Cortex of kidney (tissue), 1 donor: Measurements from ENCODE around the gene PAPOLB.
"Not testable (repeated sequence)": the region's sequence is repeated elsewhere in the genome, so short reads cannot be mapped to it uniquely, and the experiment has no call there.

Experiments used
- DNase-seq: peaks from one replicate; lab custom pipeline; 2025; lab: John Stamatoyannopoulos, UW

The PAPOLB gene

DNA sequence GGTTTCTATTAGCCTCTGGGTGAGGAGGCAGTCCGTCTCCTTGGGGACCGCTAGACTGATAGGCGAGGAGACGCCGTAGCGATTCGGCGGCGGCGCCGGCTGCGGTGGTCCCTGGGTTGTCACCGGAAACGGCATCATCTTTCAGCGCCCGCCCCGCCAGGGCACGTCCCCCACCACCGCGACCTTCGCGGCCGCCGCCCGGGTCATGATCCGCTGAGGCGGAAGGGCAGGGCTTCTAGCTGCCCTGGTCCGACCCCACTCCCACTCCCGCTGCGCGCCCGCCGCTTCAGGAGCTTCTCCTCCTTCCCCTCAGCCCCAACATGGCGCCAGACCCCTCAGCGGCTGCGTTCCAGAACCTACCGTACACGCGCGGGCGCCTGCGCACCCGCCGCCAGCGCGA, at the start of gene PAPOLB:
PAPOLB (minus strand) TSS at position 358 of the 400 bp plus-strand sequence; CDS start at position 138, 220 bp downstream.
- DNase-seq = no peak

DNA sequence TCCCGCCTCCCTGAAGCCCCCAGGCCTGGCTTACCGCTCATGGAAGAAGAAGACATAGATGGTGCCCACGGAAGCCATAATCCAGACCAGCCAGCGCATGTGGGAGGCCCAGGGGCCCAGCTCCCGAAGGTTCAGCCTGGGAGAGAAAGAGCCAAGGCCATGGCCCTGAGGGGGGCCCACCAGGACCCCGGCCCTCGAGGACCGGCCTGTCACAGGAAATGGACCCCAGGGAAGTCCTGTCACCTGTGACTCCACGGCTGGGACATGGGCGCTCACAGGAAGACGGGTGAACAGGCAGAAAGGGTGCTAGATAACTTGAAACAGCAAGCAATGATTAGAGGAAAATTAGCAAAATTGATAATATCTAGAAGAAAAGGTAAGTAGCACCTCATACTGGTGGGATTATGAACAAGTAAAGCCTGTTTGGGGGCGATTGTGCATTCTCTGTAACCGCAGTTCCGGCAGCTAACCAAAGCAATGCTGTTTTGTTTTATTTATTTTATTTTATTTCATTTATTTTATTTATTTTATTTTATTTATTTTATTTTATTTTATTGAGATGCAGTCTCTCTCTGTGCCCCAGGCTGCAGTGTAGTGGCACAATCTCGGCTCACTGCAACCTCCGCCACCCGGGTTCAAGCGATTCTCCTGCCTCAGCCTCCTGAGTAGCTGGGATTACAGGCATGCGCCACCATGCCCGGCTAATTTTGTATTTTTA, 49.4 kb upstream of the PAPOLB start:
- DNase-seq = no peak

DNA sequence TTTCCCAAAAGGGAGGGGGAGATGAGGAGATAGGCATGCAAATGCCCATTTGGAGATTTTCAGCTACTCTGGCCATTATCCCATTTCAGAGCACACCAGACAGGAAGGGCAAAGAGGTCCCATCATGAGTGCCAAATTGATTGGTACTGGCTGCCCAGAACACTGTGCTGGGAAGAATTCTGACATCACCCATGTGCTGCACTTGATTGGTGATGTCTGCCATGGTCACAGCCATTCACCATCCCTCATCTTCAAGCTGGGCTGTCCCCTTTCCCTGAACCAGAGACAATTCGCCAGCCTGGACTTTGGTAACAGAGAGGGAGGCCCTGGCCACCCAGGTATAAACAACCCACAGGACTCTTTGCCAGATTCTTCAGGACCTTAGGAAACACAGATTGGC, 44.9 kb upstream of the PAPOLB start:
- DNase-seq = no peak

DNA sequence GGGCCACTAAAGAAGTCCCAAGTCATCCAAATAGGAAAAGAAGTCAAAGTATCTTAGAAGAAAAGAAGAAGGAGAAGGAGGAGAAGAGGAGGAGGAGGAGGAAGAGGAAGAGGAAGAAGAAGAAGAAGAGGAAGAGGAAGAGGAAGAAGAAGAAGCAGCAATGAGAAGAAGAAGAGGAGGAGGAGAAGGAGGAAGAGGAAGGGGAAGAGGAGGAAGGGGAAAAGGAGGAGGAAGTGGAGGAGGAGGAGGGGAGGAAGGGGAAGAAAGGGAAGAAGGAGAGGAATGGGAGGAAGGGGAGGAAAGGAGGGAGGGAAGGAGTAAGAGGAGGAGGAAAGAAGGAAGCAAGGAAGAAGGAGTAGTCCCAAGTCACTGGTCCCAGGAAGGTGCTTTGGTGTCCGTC, 43.3 kb upstream of the PAPOLB start:
- DNase-seq = no peak

DNA sequence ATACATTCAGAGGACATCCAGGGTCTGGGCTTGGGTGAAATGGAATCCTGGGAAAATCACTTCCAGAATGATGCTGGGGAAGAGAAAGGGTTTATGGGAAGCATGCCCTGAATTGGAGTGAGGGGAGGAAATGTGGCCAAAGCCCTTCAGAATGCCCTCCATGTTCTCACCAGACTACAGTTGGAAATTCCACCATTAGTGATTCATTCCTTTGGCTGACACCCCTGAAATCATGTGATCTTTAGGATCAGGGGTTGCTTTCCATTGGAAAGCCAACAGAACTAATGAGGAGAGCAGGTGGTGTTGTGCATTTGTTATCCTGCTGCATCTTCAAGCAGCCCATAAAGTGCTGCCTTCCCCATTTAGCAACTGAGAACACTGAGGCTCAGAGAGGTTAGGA, 42.5 kb upstream of the PAPOLB start:
- DNase-seq = no peak

DNA sequence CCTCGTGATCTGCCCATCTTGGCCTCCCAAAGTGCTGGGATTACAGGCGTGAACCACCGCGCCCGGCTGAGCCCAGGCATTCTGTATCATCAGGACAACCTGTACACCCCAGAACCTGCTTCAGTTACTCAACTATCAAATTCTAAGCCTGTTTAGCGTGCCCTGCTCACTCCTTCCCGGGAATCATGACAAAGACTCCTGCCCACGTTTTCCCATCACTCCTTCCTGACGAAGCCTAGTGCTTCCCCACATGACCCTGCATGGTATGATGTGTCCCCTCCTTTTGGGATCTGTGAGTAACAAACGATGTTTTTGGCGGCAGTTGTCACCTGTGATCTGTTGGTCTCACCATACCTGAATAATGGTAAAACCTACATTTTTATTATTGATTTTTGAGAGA, 33.9 kb upstream of the PAPOLB start:
- DNase-seq = no peak

DNA sequence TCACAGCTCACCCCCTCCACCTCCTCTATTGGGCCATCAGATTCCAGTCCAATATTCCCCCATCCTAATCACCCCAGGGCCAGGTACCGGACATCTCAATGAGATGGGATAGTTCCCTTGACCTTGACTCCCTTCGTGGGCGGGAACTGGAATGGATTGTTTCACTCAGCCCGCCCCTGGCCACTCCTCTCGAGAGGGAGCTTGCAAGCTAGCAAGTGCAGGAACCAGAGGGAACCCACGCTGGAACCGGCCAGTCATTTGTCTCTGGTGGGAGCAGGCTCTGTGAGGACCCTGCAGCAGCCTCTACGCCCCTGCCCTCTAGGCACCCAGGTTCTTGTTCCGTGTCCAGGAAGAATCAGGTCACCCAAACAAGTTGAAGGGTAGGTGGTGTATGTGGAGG, 32.7 kb upstream of the PAPOLB start:
- DNase-seq = no peak

DNA sequence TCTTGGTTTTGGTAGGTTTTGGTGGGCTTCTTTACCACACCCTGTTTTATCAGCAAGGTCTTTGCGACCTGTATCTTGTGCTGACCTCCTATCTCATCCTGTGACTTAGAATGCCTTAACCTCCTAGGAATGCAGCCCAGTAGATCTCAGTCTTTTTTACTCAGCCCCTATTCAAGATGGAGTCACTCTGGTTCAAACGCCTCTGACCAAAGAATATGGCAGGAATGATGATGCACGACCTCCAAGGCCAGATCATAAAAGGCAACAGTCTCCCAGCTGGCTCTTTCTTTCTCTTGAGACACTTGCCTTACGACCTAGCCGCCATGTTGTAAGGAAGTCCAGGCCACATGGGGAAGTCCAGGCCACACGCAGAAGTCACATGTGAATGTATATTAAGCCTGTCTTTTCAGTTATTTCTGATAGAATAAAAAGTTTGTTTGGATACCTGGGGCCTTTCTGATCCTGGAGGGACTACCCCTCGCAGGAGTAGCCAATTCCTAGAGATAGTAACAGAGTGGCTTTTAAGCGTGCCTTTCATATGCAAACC, 32.2 kb upstream of the PAPOLB start:
- DNase-seq = no peak

DNA sequence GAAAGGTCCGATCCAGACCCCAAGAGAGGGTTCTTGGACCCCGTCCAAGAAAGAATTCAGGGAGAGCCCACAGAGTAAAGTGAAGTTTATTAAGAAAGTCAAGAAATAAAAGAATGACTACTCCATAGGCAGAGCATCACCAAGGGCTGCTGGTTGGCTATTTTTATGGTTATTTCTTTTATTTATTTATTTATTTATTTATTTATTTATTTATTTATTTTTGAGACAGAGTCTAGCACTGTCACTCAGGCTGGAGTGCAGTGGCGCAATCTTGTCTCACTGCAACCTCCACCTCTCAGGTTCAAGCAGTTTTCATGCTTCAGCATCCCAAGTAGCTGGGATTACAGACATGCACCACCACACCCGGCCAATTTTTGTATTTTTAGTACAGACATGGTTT, 31.4 kb upstream of the PAPOLB start:
- not testable (repeated sequence) for DNase-seq

DNA sequence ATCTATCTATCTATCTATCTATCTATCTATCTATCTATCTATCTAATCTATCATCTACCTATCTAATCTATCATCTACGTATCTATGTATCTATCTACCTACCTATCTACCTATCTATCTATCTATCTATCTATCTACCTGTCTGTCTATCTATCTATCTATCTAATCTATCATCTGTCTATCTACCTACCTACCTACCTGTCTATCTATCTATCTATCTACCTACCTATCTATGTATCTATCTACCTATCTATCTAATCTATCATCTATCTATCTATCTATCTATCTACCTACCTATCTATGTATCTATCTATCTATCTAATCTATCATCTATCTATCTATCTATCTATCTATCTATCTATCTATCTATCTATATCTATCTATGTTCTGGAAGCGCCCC, 29.7 kb upstream of the PAPOLB start:
- DNase-seq = not testable (repeated sequence)

DNA sequence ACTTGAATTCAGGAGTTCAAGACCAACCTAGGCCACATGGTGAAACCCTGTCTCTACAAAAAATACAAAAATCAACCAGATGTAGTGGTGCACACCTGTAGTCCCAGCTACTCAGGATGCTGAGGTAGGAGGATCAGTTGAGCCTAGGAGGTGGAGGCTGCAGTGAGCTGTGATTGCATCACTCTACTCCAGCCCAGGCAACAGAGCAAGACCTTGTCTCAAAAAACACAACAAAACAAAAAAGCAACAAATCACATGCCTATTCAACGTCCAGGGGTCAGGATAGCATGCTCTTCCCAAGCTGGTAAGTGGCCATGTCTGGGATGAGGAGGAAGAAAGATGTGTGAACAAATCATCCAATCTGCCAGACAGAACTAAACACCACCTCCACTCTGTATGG, 27.9 kb upstream of the PAPOLB start:
- DNase-seq = no peak

DNA sequence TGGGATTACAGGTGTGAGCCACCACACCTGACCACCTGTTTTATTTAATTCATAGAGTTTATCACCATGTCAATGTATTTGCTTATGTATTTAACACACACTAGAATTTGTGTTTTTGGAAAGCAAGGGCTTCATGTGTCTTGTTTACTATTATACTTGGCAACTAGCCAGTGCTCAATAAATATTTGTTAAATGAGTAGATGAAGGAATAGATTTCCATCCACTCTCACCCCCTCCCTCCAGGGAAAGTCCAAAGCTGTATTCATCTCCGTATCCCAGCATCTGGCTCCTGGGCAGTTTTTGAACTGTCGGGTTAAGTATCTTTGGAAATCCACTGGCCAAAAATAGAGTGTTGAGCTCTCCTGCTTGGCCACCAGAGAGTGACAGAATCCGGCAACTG, 26.3 kb upstream of the PAPOLB start:
- no peak for DNase-seq

DNA sequence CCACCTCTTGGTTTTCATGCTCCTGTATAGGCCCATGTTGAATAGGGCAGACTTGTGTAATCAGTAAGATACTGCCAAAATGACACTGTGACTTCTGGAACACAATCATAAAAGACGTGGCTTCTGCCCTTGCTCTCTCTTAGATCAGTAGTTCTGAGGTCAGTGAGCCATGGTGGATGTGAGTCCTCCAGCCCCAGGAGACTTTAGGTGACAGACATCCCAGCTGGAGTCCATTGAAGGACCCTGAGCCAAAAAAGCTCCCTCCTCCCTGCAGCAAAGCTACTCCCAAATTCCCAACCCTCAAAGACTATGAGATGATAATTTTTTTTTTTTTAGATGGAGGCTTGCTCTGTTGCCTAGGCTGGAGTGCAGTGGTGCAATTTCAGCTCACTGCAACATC, 24.8 kb upstream of the PAPOLB start:
- no peak for DNase-seq

DNA sequence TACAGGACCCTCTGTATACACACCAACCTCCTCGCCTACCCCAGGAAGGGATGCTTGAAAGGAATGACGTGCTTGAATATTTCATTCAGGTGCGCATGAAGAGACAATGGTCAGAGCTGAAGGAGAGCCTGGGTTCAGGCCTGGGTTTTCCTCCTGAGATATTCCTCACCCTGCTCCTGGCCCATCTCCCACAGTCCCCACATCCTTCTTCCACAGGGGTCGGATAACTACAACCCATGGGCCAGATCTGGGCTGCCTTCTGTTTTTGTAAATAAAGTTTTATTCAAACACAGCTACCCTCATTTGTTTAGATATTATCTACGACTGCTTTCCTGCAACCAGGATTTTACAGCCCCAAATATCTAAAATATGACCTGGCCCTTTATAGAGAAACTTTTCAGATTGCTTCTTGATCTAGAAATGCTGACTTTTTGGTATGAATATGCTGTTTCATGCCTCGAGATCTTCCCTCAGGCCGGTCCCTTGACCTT, 23.5 kb upstream of the PAPOLB start:
- DNase-seq = no peak

DNA sequence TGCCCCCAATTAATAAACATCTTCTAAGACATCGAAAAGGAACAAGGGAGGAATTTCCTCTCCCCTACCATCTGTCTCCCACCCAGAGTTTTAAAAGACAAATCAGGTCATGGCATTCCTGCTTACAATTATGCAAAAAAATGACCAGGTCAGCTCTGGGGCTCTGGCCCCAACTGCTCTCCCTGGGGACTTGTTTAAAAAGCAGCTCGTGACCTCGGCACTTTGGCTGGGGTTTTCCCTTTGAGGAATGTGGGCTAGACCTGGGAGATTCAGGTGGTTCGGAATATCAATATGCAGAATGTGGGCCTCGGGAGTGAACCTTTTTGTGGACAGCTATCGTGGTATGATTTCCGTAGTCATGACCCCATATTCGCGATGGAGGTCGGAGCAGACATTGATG, 22.3 kb upstream of the PAPOLB start:
- DNase-seq = no peak

DNA sequence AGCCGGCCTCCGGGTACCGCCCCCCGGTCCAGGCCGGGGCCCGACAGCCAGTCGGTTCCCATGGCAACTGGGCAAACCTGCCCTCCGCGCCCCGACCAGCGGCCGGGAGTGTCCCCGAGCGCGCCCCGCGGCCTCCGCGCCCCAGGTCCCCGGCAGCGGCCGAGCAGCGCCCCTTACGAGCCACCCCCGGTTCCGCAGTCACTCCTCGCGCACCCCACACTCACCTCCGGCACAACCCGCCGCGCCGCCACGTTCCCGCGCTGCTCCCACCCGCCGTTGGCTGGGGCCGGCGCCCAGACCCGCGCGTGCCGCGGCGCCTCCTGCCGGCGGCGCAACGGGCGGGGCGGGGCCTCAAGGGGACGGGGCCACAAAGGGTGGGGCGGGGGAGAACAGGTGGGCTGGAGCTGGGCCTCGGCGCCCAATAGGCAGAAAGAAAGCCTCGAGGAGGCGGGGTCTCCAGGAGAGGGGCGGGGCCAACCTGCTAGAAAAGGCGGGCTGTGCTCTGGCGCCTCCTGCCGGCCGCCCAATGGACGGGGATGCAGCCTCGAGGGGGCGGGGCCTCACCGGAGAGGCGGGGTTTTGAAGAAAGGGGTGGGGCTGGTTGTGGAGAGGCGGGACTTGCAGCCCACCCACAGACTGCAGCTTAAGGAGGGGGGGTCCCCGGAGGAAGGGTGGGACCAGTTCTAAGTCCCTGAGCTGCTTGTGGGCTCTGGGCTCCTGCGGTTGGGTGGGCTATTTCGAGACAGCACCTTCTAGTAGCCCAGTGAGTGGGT, 21.7 kb upstream of the PAPOLB start, which contains the start of gene RADIL:
RADIL (minus strand) TSS at position 345 of the 773 bp plus-strand sequence. CDS start 5,577 bp downstream, outside the sequence.
- DNase-seq = no peak

DNA sequence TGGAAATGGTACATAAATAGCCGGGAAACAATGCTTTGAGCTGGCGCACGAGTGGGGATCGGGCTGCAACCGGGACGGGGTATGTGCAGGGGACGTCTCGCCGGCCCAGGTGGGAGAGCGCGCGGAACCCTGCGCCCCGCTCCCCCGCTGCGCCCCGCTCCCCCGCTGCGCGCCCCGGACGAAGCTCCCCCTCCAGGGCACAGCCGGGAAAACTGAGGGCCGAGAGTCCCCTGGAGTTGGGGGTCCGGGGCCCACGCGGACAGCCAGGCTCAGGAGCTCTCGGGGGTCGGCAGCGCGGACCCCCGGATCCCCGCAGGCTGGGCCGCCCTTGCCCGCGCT, 21.2 kb upstream of the PAPOLB start:
- no peak for DNase-seq

DNA sequence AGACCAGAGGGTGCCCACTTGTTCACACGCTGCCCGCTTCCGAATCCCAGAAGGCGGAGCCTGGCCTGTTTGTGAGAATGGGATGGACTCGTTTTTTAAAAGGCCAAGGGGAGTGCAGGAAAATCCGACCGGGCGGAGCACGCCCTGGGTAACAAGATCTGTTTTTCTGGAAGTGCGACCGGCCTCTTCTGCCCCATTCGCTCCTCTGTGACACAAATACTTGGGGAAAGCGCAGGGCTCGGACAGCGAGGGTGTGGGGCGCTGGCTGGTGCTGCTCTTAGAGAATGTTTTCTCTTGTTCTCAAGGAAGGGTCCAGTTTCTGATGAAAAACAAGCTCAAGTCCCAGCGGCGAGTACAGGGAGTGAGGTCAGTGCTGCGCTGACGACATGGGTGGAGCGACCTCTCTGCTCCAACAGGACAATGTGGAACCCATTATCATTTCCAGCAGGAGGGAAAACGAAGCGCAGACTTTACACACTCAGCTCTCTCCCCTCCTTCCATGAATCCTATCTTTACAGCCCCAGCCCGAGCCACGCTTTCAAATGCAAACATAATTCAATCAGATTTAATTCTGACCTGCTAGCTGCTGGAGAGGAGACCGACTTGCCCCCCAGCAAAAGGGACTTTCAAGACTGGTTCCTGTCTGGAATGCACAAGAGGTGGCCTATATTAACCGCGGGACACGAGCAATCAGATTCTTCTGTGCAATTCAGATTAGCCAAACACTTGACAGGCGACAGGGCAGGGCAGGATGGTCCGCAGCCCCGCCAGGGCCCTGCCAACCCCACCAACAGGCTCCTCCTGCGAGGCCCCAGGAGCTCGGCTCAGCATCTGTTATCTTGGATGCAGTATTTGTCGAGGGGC, 20.6 kb upstream of the PAPOLB start:
- DNase-seq = no peak

DNA sequence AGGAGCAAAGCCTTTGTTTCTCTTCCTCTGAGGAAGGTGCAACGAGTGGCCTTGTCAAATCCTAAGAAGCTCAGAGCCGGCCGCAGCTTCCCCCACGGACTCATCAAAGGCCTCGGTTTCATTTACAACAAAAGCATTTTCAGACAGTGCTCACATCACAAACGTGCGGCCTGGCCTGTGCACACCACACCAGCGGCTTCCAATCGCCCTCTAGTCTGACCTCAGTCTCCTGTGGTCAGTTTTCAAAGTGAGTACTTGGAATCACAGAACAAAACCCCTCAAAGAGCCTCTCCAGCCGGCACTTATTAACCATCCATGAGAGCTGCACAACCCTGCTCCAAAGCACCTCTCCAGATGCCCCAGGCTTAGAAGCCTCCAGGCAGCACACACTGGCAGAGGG, 18.4 kb upstream of the PAPOLB start:
- DNase-seq = no peak

DNA sequence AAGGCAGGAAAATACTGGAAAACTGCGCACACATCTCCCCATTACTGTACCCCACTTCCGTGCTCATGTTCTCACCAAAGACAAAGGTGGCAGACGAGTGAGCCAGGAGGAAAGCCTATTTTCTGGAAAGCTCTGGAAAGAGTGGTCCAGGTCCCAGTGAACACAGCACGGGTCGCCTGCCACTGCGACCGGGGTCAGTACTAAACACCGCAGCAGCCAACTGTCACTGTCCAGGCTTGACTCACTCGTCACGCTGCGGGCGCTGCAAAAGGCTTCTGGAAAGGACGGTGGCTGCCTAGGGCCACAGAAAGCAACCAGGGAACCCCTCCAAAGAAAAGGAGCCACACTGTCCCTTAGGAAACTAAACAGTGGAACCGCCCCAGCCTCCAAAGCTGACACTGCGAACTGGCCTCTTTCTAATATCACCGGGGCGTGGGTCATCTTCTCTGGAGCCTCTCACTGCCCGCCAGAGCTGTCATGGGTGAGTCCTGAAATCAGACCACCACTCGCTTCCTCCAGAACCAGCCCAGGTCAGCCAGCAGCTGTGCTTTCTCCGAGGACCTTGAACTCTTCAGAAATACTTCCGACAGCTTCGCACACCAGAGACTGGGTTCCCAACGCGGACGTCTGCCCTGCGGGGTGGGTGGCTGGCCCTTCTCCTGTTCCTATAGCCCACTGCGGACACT, 17.7 kb upstream of the PAPOLB start:
- DNase-seq = no peak
